Mucosa of gallbladder (tissue), 1 donor: ENCODE results near the gene ARFGAP3. TPM values are rescaled to one million over a fixed set of nuclear protein-coding genes. Genes with fewer than 3 reads are reported as not detected.

ENCODE experiments used
- DNase-seq: peaks from one replicate; pipeline ENCODE4 v3.0.0-alpha.2; 2020; ENCODE audit warnings: low spot score
- total RNA-seq: library from RNA; stranded (reverse); gene quantifications from one replicate; pipeline ENCODE4 v1.2.1, GENCODE V29; 2021
- donor health status: DM: no; HTN: no; CAD: no.

ARFGAP3 gene
- total RNA-seq, 1 donor from 2014 or later, result 49.8 TPM

DNA sequence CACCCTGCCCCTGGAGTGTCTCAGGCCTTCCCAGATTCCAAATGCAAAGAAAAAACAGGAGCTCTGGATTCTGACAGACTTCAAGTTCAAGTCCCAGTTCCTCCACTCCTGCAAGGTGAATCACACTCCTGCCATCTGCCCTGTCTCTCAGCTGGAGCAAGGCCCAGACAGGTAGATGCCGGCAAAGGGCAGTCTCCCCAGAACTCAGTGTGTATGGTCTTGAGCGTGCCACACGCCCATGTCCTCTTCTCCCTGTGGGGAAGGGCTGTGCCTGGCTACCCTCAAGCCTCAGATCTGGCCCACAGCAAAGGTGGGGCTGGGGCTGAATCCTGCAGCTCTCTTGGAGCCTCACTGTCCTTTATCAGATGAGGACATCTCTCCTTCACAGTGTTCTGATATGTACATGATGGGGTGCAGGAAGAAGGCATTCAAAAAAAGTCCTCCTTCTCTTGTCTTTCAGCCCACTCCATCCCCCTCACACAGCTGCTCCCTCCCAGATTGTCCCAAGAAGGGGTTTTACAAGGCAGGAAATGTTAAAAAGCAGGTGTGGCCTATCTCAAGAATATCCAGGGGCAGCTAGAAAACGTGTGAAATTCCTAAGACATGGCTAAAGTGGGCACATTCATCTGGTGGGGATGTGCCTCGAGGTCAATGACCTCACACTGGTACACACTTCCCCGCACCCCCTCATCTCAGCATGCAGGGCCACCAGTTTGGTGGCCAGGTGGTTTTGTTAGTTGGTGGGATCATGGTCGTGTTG, 27.7 kb upstream of the ARFGAP3 start:
- DNase-seq, result no peak

- DNase-seq, result no peak
These were observed 26.9 kb upstream of the ARFGAP3 start for GRCh38 chr22:42883970-42884369.

DNA sequence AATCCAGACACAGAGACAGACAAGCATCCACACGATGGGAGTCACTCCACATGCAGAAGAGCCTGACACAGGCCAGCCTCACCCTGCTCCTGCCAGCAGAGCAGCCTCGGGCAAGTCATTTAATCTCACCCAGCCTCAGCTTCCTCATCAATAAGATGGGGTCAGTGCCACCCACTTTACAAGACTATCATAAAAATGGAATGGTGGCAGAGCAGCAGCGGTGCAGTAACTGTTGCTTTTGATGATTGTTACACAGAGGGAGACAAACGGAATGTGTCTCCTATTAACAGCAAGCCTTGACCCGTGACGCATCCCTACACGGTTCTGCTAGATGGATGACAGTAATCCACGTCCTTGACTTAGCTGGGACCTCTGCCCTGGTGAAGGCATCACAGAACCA, 26.0 kb upstream of the ARFGAP3 start:
- no peak for DNase-seq

- DNase-seq, result peak; percentile 80
These were observed 25.0 kb upstream of the ARFGAP3 start for GRCh38 chr22:42881982-42882656.

- DNase-seq, result no peak
These were observed 24.2 kb upstream of the ARFGAP3 start for GRCh38 chr22:42881298-42881697.

GRCh38 chr22:42880815-42881214, 23.7 kb upstream of the ARFGAP3 start:
- no peak for DNase-seq

- DNase-seq, result no peak
These were observed 22.4 kb upstream of the ARFGAP3 start for GRCh38 chr22:42879371-42880021.

GRCh38 chr22:42878561-42879305, 21.7 kb upstream of the ARFGAP3 start:
- no peak for DNase-seq

- no peak for DNase-seq
These were observed 20.7 kb upstream of the ARFGAP3 start for GRCh38 chr22:42877597-42878340.

DNA sequence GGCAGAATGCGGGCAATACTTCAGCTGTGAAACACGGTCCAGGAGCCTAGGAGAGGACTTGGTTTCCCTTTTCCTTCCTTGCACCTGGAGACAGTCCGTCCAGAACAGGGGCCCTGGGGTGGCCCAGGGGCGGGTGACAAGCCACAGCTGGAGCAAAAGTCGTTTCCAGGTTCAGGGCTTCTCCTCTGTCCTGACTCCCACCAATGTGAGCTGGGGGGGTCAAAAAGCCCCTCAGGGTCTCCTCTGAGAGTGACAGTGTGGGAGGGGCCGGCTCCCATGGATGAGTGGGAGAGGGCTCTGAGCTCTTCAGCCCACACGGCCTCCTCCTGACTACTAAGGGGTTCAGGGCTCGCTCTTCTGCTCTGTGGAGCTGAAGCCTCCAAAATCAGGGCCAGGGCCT, 20.1 kb upstream of the ARFGAP3 start:
- no peak for DNase-seq

DNA sequence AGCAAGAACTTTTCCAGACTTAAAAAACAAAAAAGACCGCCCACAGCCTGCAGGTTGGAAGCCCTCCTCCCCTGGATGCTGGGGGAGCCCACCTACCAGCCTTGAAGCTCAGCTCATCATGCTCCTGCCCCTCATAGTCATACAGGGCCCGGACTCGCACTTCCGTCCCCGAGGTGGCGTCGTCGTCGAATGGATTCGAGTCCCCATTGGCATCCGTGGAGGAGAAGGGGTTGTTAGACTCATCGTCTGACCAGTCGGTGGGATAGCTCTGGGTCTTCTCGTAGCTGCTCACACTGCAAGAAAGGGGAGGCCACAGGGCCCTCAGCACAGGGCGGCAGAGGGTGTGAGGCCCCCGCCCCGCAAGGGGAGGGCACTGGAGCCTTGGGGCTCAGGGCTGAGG, 19.0 kb upstream of the ARFGAP3 start:
- no peak for DNase-seq

DNA sequence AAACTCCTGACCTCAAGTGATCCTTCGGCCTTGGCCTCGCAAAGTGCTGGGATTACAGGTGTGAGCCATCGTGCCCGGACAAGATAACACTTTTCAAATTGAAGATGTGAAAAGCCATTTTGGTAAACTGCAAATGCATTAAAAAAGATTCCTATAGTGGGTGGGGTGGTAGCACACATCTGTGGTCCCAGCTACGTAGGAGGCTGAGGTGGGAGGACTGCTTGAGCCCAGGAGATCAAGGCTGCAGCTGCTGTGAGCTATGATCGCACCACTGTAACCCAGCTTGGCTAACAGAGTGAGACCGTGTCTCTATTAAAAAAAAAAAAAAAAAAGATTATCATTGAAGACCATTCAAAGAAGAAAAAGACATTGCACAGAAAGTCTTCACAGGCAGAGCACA, 16.9 kb upstream of the ARFGAP3 start:
- no peak for DNase-seq

DNA sequence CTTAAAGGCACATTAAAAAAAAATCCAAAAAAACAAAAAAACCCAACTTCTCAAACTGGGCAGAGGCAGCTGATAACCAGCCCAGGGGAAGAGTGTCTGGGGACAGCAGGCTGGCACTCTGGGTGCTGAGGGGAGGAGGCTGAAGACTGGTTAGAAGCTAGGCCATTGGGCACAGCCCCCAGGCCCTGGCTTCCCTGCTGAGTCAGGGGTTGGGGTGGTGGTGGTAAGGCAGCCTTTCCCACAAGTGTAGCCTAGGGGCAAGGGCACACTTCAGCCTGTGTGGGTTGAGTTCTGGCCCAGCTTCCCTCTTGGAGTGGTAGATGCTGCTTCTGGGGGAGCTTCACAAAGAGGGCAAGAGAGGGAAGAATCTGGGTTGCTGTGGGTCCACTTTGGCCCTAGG, 16.3 kb upstream of the ARFGAP3 start:
- DNase-seq, result no peak

GRCh38 chr22:42872821-42873220, 15.7 kb upstream of the ARFGAP3 start:
- DNase-seq, result no peak

- DNase-seq, result no peak
These were observed 14.3 kb upstream of the ARFGAP3 start for GRCh38 chr22:42871146-42872050.

- DNase-seq, result no peak
These were observed 12.9 kb upstream of the ARFGAP3 start for GRCh38 chr22:42869888-42870480.

DNA sequence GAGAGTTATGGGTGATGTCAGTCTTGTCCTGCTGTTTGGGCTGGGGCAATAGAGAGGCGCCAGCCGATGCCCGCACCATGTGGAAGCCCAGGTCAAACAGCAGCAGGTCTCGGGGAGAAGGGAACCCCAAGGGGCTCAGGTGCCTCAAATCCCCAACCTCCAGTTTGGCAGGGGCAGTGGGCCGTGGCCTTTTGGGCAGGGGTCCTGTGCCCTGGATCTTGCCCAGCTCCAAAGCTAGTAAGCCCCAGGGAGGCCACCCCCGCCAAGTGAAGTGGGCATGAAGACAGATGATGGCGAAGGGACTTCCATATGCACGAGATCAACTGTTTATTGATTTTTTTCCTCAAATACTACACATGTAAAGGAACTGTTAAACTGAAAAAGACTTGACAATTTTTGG, 12.4 kb upstream of the ARFGAP3 start:
- DNase-seq, result no peak

- DNase-seq, result peak; percentile 75
These were observed 11.7 kb upstream of the ARFGAP3 start for GRCh38 chr22:42868751-42869251.

- DNase-seq, result no peak
These were observed 9.0 kb upstream of the ARFGAP3 start for GRCh38 chr22:42866100-42866499.

DNA sequence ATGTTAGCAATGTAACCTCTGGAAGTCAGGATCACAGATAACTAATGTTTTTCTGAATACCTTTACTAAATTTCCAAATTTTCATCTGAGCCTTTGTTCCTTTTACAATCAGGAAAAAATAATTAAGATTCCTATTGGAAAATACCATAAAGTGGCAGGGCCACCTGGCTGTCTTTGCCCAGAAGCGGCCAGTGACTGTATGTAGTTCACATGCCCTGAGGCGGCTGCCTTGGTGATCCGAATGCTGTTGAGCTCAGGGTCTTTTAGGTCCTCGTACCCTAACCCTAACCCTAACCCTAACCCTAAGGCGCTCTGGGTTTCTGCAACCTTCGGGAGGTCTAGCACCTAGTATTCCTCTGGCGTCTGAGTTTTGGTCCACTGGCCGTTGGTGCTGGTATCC, 8.5 kb upstream of the ARFGAP3 start:
- no peak for DNase-seq
